NCI-H748 treated with DMSO at 0.1 percent for 48 hours (cell line): Measurements from ENCODE around the gene RBP7.

Experiments used
- DNase-seq: peaks from one replicate; lab custom pipeline; 2025; lab: John Stamatoyannopoulos, UW

Gene RBP7

DNA sequence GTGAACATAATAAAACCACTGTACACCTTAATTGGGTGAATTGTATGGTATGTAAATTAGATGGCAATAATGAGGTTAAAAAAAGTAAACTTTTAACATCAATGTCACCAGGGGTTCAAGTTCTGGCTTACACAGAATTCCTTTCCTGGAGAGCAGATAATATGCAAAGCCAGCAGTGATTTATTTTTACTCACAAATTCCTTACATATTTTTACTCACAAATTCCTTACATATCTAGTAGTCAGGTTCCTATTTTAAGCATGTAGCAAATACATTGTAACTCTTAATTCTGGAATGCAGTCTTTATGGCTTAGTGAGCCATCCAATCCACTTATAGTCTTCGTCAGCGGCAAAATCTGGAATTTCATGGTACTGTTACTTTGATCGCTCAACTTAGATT lies 34.4 kb downstream of the RBP7 start:
- no peak for DNase-seq

DNA sequence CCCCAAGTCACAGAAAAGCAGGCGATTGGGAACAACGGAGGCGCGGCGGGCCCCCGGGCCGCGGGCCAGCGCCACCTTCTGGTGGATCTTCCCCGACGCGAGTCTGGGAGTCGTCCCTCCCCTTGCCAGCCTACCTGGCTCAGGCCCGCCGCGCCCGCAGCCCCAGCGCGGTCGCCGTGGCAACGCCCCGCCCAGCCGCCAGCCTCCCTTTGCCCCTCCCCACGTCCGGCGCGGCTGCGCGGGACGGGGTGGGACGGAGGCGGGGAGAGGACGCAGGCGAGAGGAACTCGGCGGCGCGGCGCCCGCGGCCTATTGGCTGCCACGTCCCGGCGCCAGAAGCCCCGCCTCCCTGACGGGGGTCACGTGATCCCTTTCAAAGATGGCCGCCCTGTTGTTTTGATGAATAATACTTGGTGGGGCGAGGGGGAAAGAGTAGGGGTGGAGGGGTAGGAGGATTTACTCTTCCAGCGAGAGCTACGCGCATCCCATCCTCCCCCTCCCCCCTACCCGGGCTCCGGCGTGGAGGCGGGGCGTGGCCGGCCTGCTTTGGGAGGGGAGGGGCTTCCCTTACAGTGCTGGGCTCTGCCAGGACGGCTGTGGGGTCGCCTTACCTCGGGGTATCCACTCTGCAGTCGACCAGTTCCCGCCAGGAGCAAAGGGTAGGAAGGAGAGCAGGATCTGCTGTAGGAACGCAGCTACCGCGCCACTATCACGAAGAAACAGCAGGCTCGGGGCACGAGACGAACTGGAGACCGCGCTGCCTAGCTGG lies 35.7 kb downstream of the RBP7 start, which contains the start of gene UBE4B:
Gene UBE4B (plus strand): TSS at position 369 of the 769 bp plus-strand sequence. CDS start 713 bp downstream, outside the sequence.
- peak; percentile 96 for DNase-seq

DNA sequence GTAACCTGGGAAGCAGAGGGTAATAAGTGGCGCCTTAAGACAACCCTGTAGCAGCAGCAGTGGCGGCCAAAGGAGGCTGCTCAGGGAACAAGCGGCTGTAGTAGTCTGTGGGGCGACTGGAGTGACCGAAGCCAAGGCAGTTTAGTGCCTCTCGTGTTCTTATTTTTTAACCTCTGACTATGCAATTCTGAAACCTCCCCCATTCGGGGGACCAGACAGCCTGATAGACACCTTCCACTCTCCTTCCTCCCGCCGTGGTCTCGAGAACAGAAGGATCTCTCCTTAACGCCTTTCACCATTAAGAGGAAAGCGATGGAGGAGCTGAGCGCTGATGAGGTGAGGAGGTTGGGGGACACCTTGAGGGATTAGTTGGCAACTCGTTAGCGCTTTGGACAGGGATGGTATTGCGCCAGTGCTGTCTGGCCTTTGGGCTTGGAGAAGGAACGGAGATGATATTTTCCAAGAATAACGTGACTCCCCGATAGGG lies 36.4 kb downstream of the RBP7 start:
- no peak for DNase-seq

DNA sequence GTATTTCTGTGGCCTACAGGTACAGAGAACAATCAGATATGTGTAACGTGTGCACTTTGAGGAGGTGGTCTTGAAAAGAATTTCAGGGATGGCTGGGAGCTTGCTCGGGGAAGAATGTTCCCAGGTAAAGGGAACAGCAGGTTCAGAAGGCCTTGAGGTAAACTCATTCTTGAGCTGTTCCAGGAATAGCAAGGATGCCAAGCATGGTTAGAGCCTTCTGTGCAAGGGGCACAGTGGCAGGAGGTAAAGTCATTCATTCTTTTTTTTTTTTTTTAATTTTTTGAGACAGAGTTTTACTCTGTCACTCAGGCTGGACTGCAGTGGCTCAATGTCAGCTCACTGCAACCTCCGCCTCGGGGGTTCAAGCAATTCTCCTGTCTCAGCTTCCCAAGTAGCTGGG lies 45.7 kb downstream of the RBP7 start:
- DNase-seq, result no peak

DNA sequence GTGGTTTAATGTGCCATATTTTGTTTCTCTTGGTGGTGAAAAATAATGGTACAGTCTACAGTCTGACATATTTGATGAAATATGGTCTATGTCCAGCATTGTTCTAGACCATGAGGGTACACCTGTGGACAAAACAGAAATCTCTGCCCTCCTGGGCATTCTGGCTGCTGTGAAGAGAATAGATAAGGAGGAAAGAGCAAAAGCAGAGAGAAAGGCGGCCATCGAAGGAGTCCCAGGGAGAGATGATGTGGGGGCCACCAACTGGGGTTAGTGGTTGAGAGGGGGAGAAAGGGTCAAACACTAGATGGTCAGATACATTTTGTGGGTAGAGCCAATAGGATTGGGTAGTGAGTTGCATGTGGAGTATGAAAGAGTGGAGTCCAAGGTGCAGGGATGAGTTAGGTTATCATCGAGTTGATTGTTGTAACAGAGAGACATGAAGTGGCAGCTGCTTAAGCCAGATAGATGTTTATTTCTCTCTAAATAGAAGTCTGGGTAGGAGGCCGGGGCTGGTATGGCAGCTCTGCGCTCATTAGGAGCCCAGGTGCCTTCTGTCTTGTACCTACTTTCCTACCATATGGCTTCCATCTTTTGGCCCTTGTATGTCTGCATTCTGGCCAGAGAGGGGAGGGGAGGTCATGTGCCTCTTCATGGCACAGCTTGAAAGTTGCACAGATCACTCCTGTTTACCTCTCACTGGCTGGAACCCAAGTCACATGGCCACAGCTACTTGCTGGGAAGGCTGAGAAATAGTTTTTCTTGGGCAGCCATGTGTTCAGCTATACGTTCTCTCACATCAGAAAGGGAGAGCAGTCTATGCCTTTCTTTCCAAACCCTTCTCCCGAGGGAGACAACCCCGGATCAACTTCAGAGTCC lies 48.7 kb downstream of the RBP7 start:
- DNase-seq, result no peak

DNA sequence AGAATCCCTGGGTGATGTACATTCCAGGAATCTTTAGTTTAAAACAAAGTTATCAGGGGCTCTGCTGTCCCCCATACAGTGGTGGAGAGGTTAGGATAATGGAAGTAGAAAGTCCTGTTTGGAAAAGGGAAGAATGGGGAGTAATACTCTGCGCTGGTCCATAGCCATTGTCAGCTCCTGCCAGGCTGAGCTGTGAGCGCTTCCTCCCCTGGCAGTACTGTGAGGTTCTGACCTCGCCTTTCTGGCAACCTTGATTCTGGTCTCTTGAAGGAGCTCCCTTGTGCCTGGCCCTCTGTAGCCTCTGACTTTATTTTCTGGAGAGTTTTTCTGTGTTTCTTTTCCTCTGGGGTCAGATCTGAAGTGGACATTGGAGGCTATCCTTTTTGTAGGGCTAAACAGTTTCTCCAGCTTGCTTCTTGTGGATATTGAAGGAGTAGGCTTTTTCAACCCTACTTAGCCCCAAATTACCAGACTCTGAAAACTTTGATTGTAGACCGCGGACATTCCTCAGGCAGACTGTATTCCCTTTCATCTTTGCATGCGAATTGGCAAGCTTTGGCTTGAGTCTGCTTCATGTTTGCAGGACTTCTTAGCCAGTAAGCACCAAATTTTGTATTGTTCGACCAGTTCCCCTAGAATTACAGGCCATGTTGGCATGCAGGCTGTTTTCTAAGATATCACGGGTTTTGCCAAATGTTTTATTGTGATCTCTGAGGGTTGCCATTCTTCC lies 49.5 kb downstream of the RBP7 start:
- DNase-seq, result no peak

DNA sequence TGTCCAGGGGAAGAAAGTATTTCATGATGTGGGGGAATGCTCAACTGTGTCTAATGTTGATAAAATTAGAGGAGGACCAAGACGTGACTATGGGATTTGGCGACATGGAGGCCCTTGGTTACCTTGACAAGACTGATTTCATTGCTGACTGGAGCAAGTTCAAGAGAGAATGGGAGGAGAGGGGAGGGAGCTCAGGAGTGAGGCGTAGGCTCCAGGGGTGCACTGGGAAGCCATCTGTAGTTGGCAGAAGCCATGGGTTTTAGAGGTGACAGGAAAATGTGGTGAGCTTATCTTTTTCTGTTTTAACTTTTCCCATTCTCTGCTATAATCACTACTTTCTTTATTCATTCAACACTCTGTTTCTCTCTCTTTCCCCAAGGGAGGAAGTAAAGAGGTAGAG lies 51.6 kb downstream of the RBP7 start:
- DNase-seq, result no peak

DNA sequence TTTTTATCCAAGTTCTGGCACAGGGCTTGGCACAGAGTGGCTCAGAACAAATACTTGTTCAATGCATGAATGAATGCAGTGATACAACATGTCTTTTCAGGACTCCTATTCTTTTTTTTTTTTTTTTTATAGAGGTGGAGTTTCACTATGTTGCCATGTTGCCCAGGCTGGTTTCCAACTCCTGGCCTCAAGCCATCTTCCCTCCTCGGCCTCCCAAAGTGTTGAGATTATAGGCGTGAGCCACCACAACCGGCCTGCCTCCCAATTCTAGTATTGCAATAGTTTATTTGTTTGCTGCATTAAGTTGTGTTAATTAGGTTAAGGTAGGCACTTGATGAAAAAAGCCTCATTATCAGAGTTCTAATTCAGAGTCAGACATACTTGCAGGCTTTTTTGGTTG lies 53.6 kb downstream of the RBP7 start:
- no peak for DNase-seq

DNA sequence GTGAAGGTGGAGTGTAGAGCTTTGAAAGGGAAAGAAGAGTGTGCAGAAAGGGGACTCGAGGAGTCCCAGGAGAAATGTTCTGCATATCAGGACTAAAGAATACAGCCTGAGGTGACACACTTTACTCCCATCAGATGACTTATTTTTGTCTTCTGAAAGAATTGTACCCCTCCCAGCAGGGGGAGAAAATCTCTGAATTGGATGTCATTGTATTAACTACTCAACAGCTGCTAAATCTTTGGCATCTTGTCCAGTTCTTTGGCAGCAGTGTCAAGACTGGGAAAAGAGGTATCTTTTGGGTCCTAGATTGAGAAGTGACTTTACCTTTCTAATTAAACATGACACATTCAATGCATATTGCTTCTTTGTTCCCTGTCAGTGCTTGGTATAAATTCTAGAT lies 54.6 kb downstream of the RBP7 start:
- no peak for DNase-seq

DNA sequence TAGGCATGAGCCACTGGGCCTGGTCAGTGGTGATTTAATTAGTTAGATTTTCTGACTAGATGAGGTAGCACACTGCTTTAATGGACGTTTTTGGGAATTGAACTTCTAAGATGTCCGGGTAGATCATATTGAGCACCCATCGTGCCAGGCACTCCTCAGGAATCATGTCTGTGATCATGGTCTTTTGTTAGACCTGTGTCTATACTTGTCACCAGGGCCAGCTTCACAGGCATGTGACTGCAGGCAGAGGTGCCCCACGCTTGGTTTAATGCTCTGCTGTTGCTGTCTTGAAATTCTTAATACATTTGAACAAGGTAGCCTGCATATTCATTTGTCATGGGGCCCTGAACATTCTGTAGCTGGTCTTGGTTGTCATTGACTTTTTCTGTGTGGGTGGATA lies 55.3 kb downstream of the RBP7 start:
- no peak for DNase-seq

DNA sequence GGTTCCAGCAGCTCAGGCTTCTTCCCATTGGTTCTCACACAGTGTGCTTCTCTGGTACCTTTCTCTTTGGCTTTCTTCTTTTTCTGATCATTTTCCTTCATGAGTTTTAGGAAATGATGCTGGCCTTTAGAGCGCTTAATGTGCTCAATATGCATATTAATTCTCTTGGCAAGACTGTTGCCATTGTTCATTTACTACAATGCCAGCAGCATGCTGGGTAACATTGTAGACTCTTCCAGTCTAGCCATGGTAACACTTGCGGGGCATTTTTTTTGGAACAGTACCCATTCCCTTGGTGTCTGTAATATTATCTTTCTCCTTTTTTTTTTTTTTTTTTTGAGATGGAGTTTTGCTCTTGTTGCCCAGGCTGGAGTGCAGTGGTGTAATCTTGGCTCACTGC lies 57.4 kb downstream of the RBP7 start:
- no peak for DNase-seq

DNA sequence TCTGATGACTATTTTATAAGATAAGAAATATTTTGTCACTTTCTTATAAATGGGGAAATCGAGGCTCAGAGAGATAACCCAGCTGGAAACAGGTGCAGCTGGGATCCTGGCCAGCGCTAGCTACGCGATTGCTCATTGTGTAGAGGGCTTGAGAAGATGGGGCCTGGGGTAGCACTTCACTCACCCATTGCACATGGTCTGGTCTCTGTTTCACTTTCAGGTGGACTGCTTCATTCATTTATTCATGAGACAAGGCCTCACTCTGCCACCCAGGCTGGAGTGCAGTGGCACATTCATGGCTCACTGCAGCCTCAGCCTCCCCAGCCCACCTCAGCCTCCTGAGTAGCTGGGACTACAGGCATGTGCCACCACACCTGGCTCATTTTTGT lies 59.6 kb downstream of the RBP7 start:
- no peak for DNase-seq

DNA sequence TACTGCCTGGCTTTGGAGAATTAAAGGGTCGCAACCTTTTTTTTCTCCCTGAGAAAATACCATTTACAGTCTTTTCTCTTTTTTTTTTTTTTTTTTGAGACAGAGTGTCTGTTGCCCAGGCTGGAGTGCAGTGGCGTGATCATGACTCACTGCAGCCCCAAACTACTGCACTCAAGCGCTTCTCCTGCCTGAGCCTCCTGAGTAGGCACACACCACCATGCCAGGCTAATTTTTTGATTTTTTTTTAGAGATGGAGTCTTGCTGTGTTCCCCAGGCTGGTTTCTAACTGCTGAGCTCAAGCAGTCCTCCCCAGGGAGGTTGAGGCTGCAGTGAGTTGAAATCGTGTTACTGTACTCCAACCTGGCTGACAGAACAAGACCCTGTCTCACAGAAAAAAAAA lies 60.3 kb downstream of the RBP7 start:
- DNase-seq, result no peak

DNA sequence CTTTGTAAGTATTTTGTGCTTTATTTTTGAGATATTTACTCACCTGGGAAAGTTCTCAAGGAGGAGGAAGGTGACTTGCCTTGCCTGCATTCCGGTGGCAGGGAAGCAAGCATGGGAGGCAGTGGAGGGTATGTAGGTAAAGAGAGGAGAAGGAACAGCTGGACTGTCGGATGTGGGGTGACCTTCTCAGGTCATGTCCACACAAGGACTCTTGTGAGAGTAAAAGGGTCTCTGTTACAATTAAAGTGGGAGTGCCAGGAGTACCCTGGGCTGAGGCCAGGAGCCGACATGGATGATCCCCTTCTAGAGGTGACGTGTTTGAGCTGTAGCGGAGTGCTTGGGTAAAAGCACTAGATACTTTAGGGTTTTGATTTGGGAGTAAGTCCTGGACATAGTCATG lies 60.8 kb downstream of the RBP7 start:
- DNase-seq, result no peak

DNA sequence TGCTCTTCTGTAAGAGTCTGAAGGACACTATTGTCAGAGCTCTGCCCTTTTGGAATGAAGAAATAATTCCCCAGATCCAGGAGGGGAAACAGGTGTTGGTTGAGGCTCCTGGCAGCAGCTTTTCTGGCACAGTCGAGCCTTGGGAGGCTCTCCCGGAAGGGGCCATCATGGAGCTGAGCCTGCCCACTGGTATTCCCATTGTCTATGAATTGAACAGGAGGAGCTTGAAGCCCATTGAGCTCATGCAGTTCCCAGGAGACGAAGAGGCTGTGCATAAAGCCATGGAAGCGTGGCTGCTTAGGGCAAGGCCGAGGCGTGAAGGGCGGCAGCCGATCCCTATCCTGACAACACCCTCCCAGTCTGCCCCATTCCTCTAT lies 62.3 kb downstream of the RBP7 start:
- DNase-seq, result no peak

DNA sequence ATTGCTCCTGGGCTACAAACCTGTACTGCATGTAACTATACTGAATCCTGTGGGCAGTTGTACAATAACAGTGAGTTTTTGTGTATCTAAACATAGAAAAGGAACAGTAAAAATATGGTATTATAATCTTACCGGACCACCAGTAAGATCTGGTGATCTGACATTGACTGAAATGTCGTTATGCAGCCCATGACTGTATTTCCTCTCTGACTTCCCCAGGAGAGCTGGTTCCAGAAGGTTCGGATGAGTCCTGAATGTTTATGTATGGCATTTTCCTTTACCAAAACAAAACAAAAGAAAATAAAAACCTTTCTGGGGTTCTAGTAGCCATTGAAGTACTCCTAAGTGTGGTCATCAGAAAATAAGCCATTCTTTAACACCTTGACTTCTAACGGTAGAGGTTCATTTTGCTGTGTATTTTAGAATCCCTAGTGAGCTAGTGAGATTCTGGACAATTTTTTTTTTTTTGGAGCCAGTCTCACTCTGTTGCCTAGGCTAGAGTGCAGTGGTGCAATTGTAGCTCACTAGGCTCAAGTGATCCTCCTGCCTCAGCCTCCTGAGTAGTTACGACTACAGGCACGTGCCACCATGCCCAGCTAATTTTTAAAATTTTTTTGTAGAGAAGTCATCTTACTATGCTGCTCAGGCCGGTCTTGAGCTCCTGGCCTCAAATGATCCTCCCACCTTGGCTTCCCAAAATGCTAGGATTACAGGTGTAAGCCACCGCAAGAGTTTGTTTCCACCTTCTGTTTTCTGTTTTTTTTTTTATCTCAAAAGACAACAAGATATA lies 63.5 kb downstream of the RBP7 start:
- DNase-seq, result no peak

DNA sequence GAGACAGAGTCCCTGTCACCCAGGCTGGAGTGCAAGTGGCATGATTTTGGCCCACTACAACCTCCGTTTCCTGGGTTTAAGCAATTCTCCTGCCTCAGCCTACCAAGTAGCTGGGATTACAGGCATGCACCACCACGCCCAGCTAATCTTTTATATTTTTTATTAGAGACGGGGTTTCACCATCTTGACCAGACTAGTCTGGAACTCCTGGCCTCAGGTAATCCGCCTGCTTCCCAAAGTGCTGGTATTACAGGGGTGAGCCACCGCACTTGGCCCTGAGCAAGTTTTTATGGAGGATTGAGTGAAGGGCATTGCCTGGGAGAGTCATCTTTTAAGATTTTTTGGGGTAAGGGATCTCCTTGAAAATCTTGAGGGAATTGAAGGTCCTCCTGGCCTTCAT lies 64.2 kb downstream of the RBP7 start:
- no peak for DNase-seq

DNA sequence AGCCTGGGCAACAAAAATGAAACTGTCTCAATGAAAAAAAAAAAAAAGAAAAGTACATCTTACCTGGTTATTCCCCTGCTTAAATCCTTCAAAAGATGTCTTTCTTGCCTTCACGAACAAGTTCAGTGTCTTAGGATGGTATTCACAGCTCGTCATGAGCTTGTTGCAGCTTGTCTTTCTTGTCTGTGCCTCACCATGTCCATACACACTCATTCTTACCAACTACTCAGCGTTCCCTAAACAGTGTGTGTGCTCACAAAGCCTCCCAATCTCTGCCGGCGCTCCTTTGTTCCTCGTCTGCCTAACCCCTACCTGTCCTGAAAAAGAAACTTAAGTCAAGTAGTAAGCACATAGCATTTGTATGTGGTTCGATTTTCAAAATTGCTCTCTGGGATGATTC lies 66.8 kb downstream of the RBP7 start:
- DNase-seq, result no peak

DNA sequence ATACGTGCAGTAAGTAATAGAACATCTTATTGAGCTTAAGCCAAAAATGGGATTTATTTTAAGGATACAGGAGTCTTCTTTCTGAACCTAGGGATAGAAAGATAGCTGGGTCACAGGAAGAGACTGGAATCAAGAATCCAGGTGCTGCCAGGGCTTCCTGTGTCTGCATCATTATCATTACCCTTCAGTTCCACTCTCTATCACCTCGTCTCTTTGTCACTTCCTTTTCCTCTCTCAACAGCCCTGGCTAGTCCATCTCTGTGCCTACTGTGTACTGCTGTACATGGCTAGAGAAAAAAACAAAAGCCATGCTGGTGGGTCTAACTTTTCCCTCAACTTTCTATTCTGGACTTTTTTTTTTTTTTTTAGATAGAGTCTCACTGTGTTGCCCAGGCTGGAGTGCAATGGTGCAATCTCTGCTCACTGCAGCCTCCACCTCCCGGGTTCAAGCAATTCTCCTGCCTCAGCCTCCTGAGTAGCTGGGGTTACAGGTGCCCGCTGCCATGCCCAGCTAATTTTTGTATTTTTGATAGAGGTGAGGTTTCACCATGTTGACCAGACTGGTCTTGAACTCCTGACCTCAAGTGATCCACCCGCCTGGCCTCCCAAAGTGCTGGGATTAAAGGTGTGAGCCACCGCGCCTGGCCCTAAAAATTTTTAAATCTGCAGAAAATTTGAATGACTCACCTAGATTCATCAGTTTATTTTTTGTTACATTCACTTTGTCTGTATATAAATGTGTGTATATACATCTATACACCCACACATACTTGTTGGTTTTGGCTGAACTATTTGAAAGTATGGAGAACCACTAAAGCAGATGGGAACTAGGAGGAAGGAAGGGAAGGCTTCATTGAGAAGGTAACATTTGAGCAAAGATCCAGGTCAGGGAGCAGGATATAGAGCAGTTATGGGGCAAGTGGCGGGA lies 67.7 kb downstream of the RBP7 start:
- no peak for DNase-seq

DNA sequence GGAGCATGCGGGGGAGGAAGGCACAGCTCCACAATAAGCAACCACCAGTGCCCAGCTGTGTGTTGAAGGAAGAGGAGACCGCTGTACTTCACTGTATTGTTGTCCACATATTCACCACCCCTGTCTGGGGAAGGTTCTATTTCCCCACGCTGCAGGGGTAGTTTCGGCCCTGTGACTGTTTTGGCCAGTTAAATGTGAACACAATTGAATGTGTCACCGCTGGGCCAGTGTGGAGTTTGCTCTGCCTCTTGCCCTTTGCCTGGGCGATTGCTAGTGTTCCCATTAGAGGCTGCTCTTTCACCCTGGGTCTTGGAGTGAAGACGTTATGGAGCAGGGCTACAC lies 68.3 kb downstream of the RBP7 start:
- DNase-seq, result no peak
